GM13976 (cell line): ENCODE results near the gene CYRIA.

Experiments used
- DNase-seq: peaks from one replicate; pipeline ENCODE4 v3.0.0; 2012; ENCODE audit warnings: low spot score
- in situ Hi-C: fragments of 300-500 bp; cut with MboI; formaldehyde crosslinking; loops from one replicate; pipeline ENCODE4 v1.12.0; 2022; ENCODE audit warnings: low sequenced_read_pairs, mixed read lengths, inconsistent platforms; ENCODE audit not compliant: unreplicated experiment
- TF ChIP-seq, protein P1 (sequence below): IDR thresholded peaks from 2 replicates; pipeline ENCODE4 v1.5.1; 2012; ENCODE audit warnings: borderline replicate concordance, mild to moderate bottlenecking; ENCODE audit not compliant: insufficient read depth; ENCODE audit errors: extremely low read depth, missing control alignments, control extremely low read depth

CYRIA gene

DNA sequence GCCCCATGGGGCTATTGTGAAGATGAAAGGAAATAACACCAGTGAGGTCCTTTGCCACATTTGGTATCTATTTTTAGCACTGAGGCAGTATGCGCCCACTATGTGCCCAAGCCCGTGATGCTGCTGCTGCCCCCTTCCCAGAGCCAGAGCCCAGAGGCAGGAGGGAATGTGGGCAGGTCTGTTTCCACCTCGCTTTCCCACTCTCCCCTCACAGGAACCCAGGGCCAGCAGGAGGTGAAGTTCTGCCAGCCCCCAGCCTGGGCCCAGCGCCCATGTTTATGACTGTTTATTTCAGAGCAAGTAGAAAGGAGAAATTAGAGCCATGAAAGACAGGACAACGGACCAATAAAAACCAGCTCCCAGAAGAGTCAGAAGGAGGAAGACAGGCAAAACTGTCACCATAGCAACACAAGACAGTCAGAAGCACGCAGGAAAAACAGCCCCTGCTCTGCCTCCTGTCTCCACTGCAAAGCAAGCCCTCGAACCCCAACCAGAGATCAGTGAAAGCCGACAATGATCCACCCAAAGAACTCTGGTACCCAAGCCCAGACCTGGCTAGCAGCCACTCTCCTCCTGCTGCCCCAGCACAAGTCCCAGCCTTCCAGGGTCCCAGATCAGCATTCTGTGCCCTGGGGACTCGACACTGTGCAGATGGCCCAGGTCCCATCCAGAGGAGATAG, 1.4 kb downstream of the CYRIA start:
- in situ Hi-C loops, result no loop called here
- peak; percentile 47 for DNase-seq

GRCh38 chr2:16663121-16663905, 2.3 kb downstream of the CYRIA start:
- in situ Hi-C loops, result no loop called here
- TF ChIP-seq, protein P1, sequence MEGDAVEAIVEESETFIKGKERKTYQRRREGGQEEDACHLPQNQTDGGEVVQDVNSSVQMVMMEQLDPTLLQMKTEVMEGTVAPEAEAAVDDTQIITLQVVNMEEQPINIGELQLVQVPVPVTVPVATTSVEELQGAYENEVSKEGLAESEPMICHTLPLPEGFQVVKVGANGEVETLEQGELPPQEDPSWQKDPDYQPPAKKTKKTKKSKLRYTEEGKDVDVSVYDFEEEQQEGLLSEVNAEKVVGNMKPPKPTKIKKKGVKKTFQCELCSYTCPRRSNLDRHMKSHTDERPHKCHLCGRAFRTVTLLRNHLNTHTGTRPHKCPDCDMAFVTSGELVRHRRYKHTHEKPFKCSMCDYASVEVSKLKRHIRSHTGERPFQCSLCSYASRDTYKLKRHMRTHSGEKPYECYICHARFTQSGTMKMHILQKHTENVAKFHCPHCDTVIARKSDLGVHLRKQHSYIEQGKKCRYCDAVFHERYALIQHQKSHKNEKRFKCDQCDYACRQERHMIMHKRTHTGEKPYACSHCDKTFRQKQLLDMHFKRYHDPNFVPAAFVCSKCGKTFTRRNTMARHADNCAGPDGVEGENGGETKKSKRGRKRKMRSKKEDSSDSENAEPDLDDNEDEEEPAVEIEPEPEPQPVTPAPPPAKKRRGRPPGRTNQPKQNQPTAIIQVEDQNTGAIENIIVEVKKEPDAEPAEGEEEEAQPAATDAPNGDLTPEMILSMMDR, result no peak
- DNase-seq, result no peak

More for the DNA sequence above, 1.4 kb downstream of the CYRIA start:
- TF ChIP-seq, protein P1, result no peak

GRCh38 chr2:16661936-16662839, 3.4 kb downstream of the CYRIA start:
- TF ChIP-seq, protein P1, result no peak
- no peak for DNase-seq
- in situ Hi-C loops, result no loop called here

DNA sequence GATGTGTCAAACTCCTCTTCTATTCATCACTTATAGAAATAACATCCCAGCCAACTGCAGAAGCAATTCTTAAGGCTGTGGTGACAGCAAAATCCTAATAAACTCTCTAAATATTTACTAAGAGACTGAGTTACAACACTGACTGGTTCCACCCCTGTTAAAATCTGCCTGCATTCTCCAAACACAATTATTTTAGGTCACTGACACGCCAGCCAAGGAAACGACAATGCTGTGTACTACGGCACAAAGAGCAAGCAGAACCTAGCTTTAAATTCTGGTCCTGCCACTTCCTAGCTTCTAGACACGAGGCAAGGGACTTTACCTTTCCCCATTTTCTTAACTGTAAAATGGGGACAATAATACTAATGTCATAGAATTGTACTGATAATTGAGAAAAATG, 4.1 kb downstream of the CYRIA start:
- in situ Hi-C loops, result no loop called here
- TF ChIP-seq, protein P1, result no peak
- DNase-seq, result no peak

- in situ Hi-C loops, result no loop called here
Observed at GRCh38 chr2:16660556-16660955, 5.1 kb downstream of the CYRIA start.

More at GRCh38 chr2:16660556-16660955, 5.1 kb downstream of the CYRIA start:
- DNase-seq, result no peak
- TF ChIP-seq, protein P1, result no peak
